Lung (tissue), 12 donors: Measurements from ENCODE around the gene AGR2. TPM values are rescaled to one million over a fixed set of nuclear protein-coding genes. Genes with fewer than 3 reads are reported as not detected.

ENCODE experiments used
- ATAC-seq: fragments of 200-7000 bp; cut with Tn5 transposase; one replicate; pipeline ENCODE4 v1.9.1; 2020; ENCODE audit warnings: moderate number of reproducible peaks; ENCODE audit not compliant: insufficient read depth, low FRiP score
- DNase-seq, 3 donors: peaks; one replicate each; pipeline ENCODE4 v3.0.0-alpha.2; 2013 to 2017
- H3K27ac ChIP-seq, 2 donors: one replicate each; pipeline ENCODE4 v1.5.1; 2013; ENCODE audit warnings: mild to moderate bottlenecking in 2 of 2, moderate library complexity in 2 of 2, control low read depth in 1 of 2, inconsistent platforms in 1 of 2, low read depth in 1 of 2, low read length in 1 of 2
- H3K27me3 ChIP-seq, 3 donors: one replicate each; pipeline ENCODE4 v1.5.1; 2013; ENCODE audit warnings: low read length in 2 of 3; ENCODE audit not compliant: control insufficient read depth in 3 of 3, insufficient read depth in 3 of 3
- H3K36me3 ChIP-seq, 4 donors: one replicate each; pipeline ENCODE4 v1.5.1; 2013; ENCODE audit warnings: low read length in 4 of 4, mild to moderate bottlenecking in 1 of 4, moderate library complexity in 1 of 4; ENCODE audit not compliant: control insufficient read depth in 4 of 4, insufficient read depth in 4 of 4
- H3K4me1 ChIP-seq, 5 donors: one replicate each; pipeline ENCODE4 v1.5.1; 2013; ENCODE audit warnings: low read length in 5 of 5, mild to moderate bottlenecking in 2 of 5, moderate library complexity in 1 of 5; ENCODE audit not compliant: control insufficient read depth in 5 of 5, insufficient read depth in 5 of 5
- H3K4me3 ChIP-seq: one replicate; pipeline ENCODE4 v1.5.1; 2013; ENCODE audit warnings: mild to moderate bottlenecking, control low read depth, moderate library complexity
- H3K9ac ChIP-seq, 2 donors: one replicate each; pipeline ENCODE4 v1.5.1; 2013; ENCODE audit warnings: low read length in 2 of 2, control low read depth in 1 of 2; ENCODE audit not compliant: insufficient read depth in 1 of 2
- H3K9me3 ChIP-seq, 4 donors: one replicate each; pipeline ENCODE4 v1.5.1; 2013; ENCODE audit warnings: low read length in 3 of 4, mild to moderate bottlenecking in 1 of 4, moderate library complexity in 1 of 4; ENCODE audit not compliant: control insufficient read depth in 4 of 4, insufficient read depth in 3 of 4
- WGBS, 2 donors: extraction: QIAGEN DNeasy Blood & Tissue Kit; methylation state at CpG; one replicate each; pipeline ENCODE4 v1.1.7; 2013; 5-methylcytosine and 5-hydroxymethylcytosine counted together
- polyA plus RNA-seq, 2 donors: library from polyadenylated mRNA; stranded (reverse); fragments of 200-250 nt; gene quantifications; one replicate each; pipeline ENCODE4 v1.2.1, GENCODE V29; 2013
- total RNA-seq, 2 donors: library from RNA; depleted of rRNA in 1 of 2; stranded (reverse); fragments of >200 nt in 1 of 2; gene quantifications; one replicate each; pipeline ENCODE4 v1.2.1, GENCODE V29; 2014 to 2021
- TF ChIP-seq, protein P1 (sequence below): IDR thresholded peaks from 2 replicates; pipeline ENCODE4 v1.5.1; 2012; ENCODE audit warnings: mild to moderate bottlenecking; ENCODE audit errors: control extremely low read depth, extremely low read depth
- donor health status: control.
- donor health status: control.
- donor health status: Bipolar disorder and iron deficiency.
- donor health status: healthy.
- donor health status: DM: yes; HTN: yes; CAD: no.

AGR2 gene
- total and polyA plus RNA-seq, 4 donors: 137 to 420 (median 290) TPM

DNA sequence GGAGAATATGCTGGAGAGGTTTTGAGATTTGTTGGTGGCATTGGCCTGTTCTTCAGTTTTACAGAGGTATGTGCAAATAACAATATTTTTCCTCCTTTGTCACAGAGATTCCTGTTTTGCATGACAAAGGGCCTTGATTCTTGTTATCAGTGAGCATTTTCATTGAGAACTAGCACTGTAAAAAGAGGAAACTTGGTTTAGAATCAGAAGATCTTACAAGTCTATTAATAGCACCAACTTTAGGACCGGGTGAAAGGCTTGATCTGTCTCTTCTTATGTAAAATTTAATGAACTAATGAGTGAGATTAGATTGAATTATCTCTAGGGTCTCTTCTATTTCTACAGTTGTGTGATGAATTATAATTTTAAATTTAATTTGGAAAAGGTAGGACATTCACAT, 25.7 kb downstream of the AGR2 start:
- ATAC-seq (no peak), DNase-seq (no peak)
- 33 to 54% methylated on average over 1 of the region's 1 CpG for WGBS, 2 donors
- Histone ChIP-seq H3K9me3 (no peaks in the 10 kb centered on the region), H3K4me1 (peaks cover 0 to 2% (median 0%) of the 10 kb centered on the region in 5 donors), H3K36me3 (peaks cover 0 to 10% (median 0%) of the 10 kb centered on the region in 4 donors), H3K4me3 (no peak overlapping the region), H3K27me3 (no peaks in the 10 kb centered on the region), H3K27ac (no peak overlapping the region), H3K9ac (no peak overlapping the region)
- TF ChIP-seq, protein P1, sequence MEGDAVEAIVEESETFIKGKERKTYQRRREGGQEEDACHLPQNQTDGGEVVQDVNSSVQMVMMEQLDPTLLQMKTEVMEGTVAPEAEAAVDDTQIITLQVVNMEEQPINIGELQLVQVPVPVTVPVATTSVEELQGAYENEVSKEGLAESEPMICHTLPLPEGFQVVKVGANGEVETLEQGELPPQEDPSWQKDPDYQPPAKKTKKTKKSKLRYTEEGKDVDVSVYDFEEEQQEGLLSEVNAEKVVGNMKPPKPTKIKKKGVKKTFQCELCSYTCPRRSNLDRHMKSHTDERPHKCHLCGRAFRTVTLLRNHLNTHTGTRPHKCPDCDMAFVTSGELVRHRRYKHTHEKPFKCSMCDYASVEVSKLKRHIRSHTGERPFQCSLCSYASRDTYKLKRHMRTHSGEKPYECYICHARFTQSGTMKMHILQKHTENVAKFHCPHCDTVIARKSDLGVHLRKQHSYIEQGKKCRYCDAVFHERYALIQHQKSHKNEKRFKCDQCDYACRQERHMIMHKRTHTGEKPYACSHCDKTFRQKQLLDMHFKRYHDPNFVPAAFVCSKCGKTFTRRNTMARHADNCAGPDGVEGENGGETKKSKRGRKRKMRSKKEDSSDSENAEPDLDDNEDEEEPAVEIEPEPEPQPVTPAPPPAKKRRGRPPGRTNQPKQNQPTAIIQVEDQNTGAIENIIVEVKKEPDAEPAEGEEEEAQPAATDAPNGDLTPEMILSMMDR: no peak

- WGBS, 2 donors: 93 to 96% methylated on average over 3 of the region's 3 CpGs
- no peak overlapping the region for H3K27ac ChIP-seq
- peaks cover 0 to 2% (median 0%) of the 10 kb centered on the region in 5 donors for H3K4me1 ChIP-seq
- H3K4me3 ChIP-seq: no peak overlapping the region
- H3K27me3 ChIP-seq: no peaks in the 10 kb centered on the region
- no peak for ATAC-seq
- H3K9me3 ChIP-seq: no peaks in the 10 kb centered on the region
- TF ChIP-seq, protein P1: no peak
- H3K36me3 ChIP-seq: peaks cover 0 to 8% (median 0%) of the 10 kb centered on the region in 4 donors
- DNase-seq: no peak
- H3K9ac ChIP-seq: no peak overlapping the region
Measured at GRCh38 chr7:16778476-16778875, 26.3 kb downstream of the AGR2 start.

DNA sequence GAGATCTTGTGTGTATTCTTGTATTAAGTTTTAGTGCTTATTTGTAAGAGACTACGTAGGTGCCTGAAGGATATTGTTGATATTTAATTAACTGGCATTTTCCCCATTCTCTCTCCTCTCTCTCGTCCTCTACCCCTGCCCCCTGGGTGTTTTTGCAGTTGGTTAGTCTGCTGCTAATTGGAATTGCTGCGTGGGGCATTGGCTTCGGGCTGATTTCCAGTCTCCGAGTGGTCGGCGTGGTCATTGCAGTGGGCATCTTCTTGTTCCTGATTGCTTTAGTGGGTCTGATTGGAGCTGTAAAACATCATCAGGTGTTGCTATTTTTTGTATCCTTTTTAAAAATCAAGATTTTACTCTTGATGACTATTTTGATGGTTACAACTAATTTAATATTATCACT, 28.7 kb downstream of the AGR2 start:
- 92 to 94% methylated on average over 7 of the region's 7 CpGs for WGBS, 2 donors
- Histone ChIP-seq H3K9me3 (no peaks in the 10 kb centered on the region), H3K9ac (no peak overlapping the region), H3K4me3 (no peak overlapping the region), H3K27me3 (no peaks in the 10 kb centered on the region), H3K36me3 (peaks cover 0 to 3% (median 0%) of the 10 kb centered on the region in 4 donors), H3K27ac (no peak overlapping the region), H3K4me1 (peaks cover 0 to 7% (median 0%) of the 10 kb centered on the region in 5 donors)
- TF ChIP-seq, protein P1: no peak
- DNase-seq (no peak), ATAC-seq (no peak)

GRCh38 chr7:16774986-16775385, 29.8 kb downstream of the AGR2 start:
- no peaks in the 10 kb centered on the region for H3K27me3 ChIP-seq
- no peak overlapping the region for H3K4me3 ChIP-seq
- peaks cover 0 to 3% (median 0%) of the 10 kb centered on the region in 4 donors for H3K36me3 ChIP-seq
- H3K27ac ChIP-seq: no peak overlapping the region
- no peak for DNase-seq
- no peaks in the 10 kb centered on the region for H3K9me3 ChIP-seq
- peaks cover 0 to 7% (median 0%) of the 10 kb centered on the region in 5 donors for H3K4me1 ChIP-seq
- ATAC-seq: no peak
- TF ChIP-seq, protein P1: no peak
- no peak overlapping the region for H3K9ac ChIP-seq
